22Rv1 (cell line): ENCODE results near the gene MEIS2.

Experiments
- ZFX ChIP-seq: fragments of 450-650 bp; IDR thresholded peaks from 2 replicates; pipeline ENCODE4 v1.6.1; 2017; ENCODE audit warnings: antibody characterized with exemption, borderline replicate concordance
- TF ChIP-seq, protein P1 (sequence below): fragments of 450-650 bp; IDR thresholded peaks from 2 replicates; pipeline ENCODE4 v1.5.1; 2017; ENCODE audit warnings: mild to moderate bottlenecking

- TF ChIP-seq, protein P1, sequence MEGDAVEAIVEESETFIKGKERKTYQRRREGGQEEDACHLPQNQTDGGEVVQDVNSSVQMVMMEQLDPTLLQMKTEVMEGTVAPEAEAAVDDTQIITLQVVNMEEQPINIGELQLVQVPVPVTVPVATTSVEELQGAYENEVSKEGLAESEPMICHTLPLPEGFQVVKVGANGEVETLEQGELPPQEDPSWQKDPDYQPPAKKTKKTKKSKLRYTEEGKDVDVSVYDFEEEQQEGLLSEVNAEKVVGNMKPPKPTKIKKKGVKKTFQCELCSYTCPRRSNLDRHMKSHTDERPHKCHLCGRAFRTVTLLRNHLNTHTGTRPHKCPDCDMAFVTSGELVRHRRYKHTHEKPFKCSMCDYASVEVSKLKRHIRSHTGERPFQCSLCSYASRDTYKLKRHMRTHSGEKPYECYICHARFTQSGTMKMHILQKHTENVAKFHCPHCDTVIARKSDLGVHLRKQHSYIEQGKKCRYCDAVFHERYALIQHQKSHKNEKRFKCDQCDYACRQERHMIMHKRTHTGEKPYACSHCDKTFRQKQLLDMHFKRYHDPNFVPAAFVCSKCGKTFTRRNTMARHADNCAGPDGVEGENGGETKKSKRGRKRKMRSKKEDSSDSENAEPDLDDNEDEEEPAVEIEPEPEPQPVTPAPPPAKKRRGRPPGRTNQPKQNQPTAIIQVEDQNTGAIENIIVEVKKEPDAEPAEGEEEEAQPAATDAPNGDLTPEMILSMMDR: no peak
- TF ChIP-seq ZFX: no peak
These were observed 91.1 kb downstream of the MEIS2 start for GRCh38 chr15:37009288-37009687.
